HepG2 (cell line): ENCODE measurements around the gene HSD11B2. TPM values are rescaled to one million over a fixed set of nuclear protein-coding genes. Genes with fewer than 3 reads are reported as not detected.
A peak's percentile ranks its signal among the peaks of the same experiment; 100 is the strongest.

Source experiments
- FOXO1 ChIP-seq: sonication (generic); formaldehyde crosslinking; IDR thresholded peaks from 2 replicates; pipeline ENCODE4 v1.4.0; 2020; ENCODE audit warnings: missing genetic modification reagents
- KDM2A ChIP-seq: sonication (generic); formaldehyde crosslinking; IDR thresholded peaks from 2 replicates; pipeline ENCODE4 v1.4.0; 2020; ENCODE audit warnings: low read depth, missing genetic modification reagents, borderline replicate concordance
- NFIB ChIP-seq: sonication (generic); formaldehyde crosslinking; IDR thresholded peaks from 2 replicates; pipeline ENCODE4 v1.9.0; 2021; ENCODE audit warnings: missing genetic modification reagents, mild to moderate bottlenecking, borderline replicate concordance
- NFKB2 ChIP-seq: sonication (generic); formaldehyde crosslinking; IDR thresholded peaks from 2 replicates; pipeline ENCODE4 v1.4.0; 2020; ENCODE audit warnings: missing genetic modification reagents, borderline replicate concordance
- PAF1 ChIP-seq: IDR thresholded peaks from 2 replicates; pipeline ENCODE4 v1.6.1; 2016; ENCODE audit warnings: missing genetic modification reagents, missing compliant biosample characterization
- RFX3 ChIP-seq: IDR thresholded peaks from 2 replicates; pipeline ENCODE4 v1.6.1; 2016; ENCODE audit warnings: missing biosample characterization, missing genetic modification reagents
- TGIF2 ChIP-seq: IDR thresholded peaks from 2 replicates; pipeline ENCODE4 v1.6.1; 2016; ENCODE audit warnings: control low read depth, missing compliant biosample characterization
- ZNF138 ChIP-seq: sonication (generic); formaldehyde crosslinking; IDR thresholded peaks from 2 replicates; pipeline ENCODE4 v1.5.0; 2020; ENCODE audit warnings: mild to moderate bottlenecking, low read depth, missing genetic modification reagents
- ZNF616 ChIP-seq: sonication (generic); formaldehyde crosslinking; IDR thresholded peaks from 2 replicates; pipeline ENCODE4 v1.5.0; 2020; ENCODE audit warnings: low read depth, mild to moderate bottlenecking, missing genetic modification reagents
- ZNF7 ChIP-seq: IDR thresholded peaks from 2 replicates; pipeline ENCODE4 v1.6.1; 2016; ENCODE audit warnings: missing biosample characterization, missing genetic modification reagents
- ZNF737 ChIP-seq: sonication (generic); formaldehyde crosslinking; IDR thresholded peaks from 2 replicates; pipeline ENCODE4 v1.5.0; 2020; ENCODE audit warnings: missing genetic modification reagents, mild to moderate bottlenecking, borderline replicate concordance
- ZNF850 ChIP-seq: sonication (generic); formaldehyde crosslinking; conservative IDR thresholded peaks from 2 replicates; pipeline ENCODE4 v1.9.0; 2021; ENCODE audit warnings: mild to moderate bottlenecking, missing genetic modification reagents
- polyA plus RNA-seq, 8 experiments: library from polyadenylated mRNA; depleted of rRNA in 3 of 8; stranded (reverse) in 7 of 8; unstranded in 1 of 8; fragments of >200 nt; fragmentation: Illumina TruSeq in 4 of 8; extraction: Trizol in 4 of 8; gene quantifications; 2 replicates each; pipeline versions ENCODE4 v1.2.1 to v1.2.3, GENCODE V29; 2011 to 2016; ENCODE audit warnings: low read depth in 4 of 8, missing spikeins in 1 of 8, mixed read lengths in 1 of 8; ENCODE audit not compliant: insufficient read depth in 1 of 8
- total RNA-seq, 5 experiments: library from RNA; depleted of rRNA; stranded (reverse); fragments of >200 nt; fragmentation: Illumina TruSeq; extraction: Trizol; gene quantifications; 2 replicates each; pipeline ENCODE4 v1.2.3, GENCODE V29; 2016; ENCODE audit warnings: low read depth in 1 of 5
- TF ChIP-seq, protein P1 (sequence below): sonication (generic); formaldehyde crosslinking; IDR thresholded peaks from 2 replicates; pipeline ENCODE4 v1.5.0; 2020; ENCODE audit warnings: missing genetic modification reagents, mild to moderate bottlenecking, borderline replicate concordance
- TF ChIP-seq, protein P2 (sequence below): IDR thresholded peaks from 2 replicates; pipeline ENCODE4 v1.6.1; 2012; ENCODE audit warnings: low read depth, low read length, improper control_type of control experiment
- TF ChIP-seq, protein P3 (sequence below): sonication (generic); formaldehyde crosslinking; IDR thresholded peaks from 2 replicates; pipeline ENCODE4 v1.5.0; 2020; ENCODE audit warnings: mild to moderate bottlenecking, low read depth, missing genetic modification reagents, borderline replicate concordance
- TF ChIP-seq, protein P4 (sequence below): sonication (generic); formaldehyde crosslinking; IDR thresholded peaks from 2 replicates; pipeline ENCODE4 v1.8.1; 2022; ENCODE audit warnings: mild to moderate bottlenecking, missing genetic modification reagents
- TF ChIP-seq, protein P5 (sequence below): sonication (generic); formaldehyde crosslinking; IDR thresholded peaks from 2 replicates; pipeline ENCODE4 v1.5.0; 2020; ENCODE audit warnings: mild to moderate bottlenecking, missing genetic modification reagents

Gene HSD11B2
- total and polyA plus RNA-seq, 2 of the 13 experiments (the other 11 are each of a cell fraction or from before 2014, with no cell fraction given) = 8.9 to 13.6 TPM

DNA sequence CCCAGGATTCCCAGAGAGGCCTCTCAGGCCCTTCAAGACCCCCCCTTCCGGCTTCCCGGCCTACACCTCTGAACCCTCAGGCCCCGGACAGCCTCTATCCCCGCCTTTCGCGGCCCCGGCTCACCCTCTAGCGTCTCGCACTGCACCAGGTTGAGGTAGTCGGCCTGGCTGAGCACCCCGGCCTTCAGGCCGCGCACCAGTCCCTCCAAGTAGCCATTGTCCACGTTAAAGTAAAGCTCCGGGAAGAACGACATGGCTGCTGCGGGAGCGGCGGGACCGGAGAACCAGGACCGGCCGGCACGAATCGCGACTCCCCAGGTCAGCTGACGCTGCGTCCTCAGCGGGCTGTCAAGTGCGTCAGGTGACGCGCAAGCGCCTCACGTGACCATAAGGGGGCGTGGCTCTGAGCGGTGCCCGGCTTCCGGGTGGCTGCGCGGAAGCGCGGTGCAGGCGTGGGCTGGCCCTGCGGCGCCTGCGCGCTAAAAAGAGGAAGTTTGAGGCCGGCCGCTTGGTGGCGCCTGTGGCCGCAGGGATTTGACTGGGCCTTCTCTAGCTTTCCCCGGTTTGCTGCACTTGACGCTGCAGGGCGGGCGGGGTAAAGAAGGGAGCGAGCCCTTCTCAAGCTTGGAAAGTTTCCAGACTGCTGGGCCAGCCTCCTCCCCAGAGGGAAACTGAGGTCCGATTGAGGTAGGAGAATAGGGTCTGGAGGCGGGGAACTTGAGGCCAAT, 50.1 kb downstream of the HSD11B2 start, which contains the start of gene ATP6V0D1 (continued):
- TF ChIP-seq KDM2A (CRISPR knock-in tag) = peak; percentile 94
- TF ChIP-seq PAF1 (CRISPR knock-in tag) = no peak
- peak; percentile 100 for TF ChIP-seq TGIF2
- TF ChIP-seq FOXO1 (CRISPR knock-in tag) = peak; percentile 45
- peak; percentile 77; the same call in 1 of the 2 replicates for TF ChIP-seq ZNF616 (CRISPR knock-in tag)
- TF ChIP-seq ZNF850 (CRISPR knock-in tag) = 0 out of 2 replicates have a peak, but pooled peaks have one; percentile 84
- TF ChIP-seq, protein P1, sequence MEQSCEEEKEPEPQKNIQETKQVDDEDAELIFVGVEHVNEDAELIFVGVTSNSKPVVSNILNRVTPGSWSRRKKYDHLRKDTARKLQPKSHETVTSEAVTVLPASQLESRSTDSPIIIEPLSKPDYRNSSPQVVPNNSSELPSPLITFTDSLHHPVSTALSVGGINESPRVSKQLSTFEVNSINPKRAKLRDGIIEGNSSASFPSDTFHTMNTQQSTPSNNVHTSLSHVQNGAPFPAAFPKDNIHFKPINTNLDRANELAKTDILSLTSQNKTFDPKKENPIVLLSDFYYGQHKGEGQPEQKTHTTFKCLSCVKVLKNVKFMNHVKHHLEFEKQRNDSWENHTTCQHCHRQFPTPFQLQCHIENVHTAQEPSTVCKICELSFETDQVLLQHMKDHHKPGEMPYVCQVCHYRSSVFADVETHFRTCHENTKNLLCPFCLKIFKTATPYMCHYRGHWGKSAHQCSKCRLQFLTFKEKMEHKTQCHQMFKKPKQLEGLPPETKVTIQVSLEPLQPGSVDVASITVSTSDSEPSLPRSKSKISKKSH (CRISPR knock-in tag) = peak; percentile 78; the same call in 1 of the 2 replicates
- TF ChIP-seq, protein P2, sequence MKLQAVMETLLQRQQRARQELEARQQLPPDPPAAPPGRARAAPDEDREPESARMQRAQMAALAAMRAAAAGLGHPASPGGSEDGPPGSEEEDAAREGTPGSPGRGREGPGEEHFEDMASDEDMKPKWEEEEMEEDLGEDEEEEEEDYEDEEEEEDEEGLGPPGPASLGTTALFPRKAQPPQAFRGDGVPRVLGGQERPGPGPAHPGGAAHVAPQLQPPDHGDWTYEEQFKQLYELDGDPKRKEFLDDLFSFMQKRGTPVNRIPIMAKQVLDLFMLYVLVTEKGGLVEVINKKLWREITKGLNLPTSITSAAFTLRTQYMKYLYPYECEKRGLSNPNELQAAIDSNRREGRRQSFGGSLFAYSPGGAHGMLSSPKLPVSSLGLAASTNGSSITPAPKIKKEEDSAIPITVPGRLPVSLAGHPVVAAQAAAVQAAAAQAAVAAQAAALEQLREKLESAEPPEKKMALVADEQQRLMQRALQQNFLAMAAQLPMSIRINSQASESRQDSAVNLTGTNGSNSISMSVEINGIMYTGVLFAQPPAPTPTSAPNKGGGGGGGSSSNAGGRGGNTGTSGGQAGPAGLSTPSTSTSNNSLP = no peak
- TF ChIP-seq, protein P3, sequence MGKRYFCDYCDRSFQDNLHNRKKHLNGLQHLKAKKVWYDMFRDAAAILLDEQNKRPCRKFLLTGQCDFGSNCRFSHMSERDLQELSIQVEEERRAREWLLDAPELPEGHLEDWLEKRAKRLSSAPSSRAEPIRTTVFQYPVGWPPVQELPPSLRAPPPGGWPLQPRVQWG = no peak
- no peak for TF ChIP-seq ZNF737 (CRISPR knock-in tag)
- no peak for TF ChIP-seq RFX3 (CRISPR knock-in tag)
- TF ChIP-seq, protein P4, sequence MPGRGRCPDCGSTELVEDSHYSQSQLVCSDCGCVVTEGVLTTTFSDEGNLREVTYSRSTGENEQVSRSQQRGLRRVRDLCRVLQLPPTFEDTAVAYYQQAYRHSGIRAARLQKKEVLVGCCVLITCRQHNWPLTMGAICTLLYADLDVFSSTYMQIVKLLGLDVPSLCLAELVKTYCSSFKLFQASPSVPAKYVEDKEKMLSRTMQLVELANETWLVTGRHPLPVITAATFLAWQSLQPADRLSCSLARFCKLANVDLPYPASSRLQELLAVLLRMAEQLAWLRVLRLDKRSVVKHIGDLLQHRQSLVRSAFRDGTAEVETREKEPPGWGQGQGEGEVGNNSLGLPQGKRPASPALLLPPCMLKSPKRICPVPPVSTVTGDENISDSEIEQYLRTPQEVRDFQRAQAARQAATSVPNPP (CRISPR knock-in tag) = peak; percentile 78; the same call in 1 of the 2 replicates
- TF ChIP-seq NFIB (CRISPR knock-in tag) = no peak
- TF ChIP-seq ZNF7 (CRISPR knock-in tag) = no peak
- TF ChIP-seq, protein P5, sequence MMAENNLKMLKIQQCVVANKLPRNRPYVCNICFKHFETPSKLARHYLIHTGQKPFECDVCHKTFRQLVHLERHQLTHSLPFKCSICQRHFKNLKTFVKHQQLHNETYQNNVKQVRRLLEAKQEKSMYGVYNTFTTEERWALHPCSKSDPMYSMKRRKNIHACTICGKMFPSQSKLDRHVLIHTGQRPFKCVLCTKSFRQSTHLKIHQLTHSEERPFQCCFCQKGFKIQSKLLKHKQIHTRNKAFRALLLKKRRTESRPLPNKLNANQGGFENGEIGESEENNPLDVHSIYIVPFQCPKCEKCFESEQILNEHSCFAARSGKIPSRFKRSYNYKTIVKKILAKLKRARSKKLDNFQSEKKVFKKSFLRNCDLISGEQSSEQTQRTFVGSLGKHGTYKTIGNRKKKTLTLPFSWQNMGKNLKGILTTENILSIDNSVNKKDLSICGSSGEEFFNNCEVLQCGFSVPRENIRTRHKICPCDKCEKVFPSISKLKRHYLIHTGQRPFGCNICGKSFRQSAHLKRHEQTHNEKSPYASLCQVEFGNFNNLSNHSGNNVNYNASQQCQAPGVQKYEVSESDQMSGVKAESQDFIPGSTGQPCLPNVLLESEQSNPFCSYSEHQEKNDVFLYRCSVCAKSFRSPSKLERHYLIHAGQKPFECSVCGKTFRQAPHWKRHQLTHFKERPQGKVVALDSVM (CRISPR knock-in tag) = peak; percentile 28; the same call in 1 of the 2 replicates
- TF ChIP-seq NFKB2 (CRISPR knock-in tag) = peak; percentile 56; the same call in 1 of the 2 replicates
- TF ChIP-seq ZNF138 (CRISPR knock-in tag) = peak; percentile 91; the same call in 1 of the 2 replicates
